ENCODE results near the gene CORO7. TPM values are rescaled to one million over a fixed set of nuclear protein-coding genes. Genes with fewer than 3 reads are reported as not detected.

CORO7 gene
- total RNA-seq, 2 donors from 2014 or later = 28.5 to 29.5 TPM

- intact Hi-C loops (cut with DNase I) = no loop called here
- no peak for DNase-seq (ENCODE audit: low spot score)
These were observed 97.9 kb downstream of the CORO7 start for GRCh38 chr16:4318451-4318910.

GRCh38 chr16:4317532-4318450 is 98.6 kb downstream of the CORO7 start:
- intact Hi-C loops (cut with DNase I) = no loop called here
- DNase-seq (ENCODE audit: low spot score) = no peak

- intact Hi-C loops (cut with DNase I) = no loop called here
- DNase-seq (ENCODE audit: low spot score) = peak; percentile 89
These were observed 99.4 kb downstream of the CORO7 start for GRCh38 chr16:4316864-4317531.

- intact Hi-C loops (cut with DNase I) = no loop called here
These were observed 100.1 kb downstream of the CORO7 start for GRCh38 chr16:4316108-4316863.

DNA sequence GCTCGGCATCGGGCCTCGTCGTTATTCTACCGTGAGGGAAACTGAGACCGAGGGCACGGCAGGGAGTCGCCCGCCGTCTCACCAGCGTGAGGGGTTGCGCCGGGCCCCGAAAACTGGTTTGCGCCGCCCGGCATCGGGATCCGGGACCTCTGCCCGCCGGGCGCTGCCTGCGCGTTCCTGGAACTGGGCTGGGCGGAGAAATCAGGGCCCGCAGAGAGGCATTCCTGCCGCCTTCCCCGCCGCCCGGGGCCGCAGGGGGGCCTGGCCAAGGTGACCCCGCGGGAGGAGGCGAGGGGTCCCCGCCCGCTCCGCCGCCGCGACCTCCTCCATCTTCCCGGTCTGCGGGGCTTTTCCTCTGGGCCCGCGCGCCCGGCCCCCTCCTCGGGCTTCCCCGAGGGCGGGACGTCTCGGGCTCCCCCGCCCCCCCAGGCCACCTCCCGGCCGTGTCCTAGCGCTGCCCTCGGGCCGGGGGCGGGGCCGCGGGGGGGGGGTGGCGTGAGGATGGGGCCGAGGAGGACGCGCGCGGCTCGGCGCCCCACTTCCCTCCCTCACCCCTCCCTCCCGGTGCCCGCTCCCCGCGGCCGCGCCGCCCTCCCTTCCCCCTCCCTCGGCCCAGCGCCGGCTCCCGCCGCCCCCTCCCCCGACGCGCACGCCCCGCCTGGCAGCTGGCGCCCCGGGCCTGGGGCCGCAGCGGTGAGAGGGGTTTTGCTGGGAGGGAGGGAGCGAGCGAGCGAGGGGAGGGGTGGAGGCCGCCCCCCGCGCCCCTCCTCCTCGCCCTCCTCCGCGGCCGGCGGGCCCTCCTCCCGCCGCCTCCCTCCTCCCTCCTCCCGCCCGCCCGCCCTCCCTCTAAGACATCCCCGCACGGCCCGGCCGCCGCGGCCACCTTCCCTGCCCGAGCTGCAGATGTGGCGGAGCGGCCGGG is 100.9 kb downstream of the CORO7 start, which contains the start of gene GLIS2:
GLIS2 (plus strand) TSS at position 882 of the 922 bp plus-strand sequence. CDS start 16,214 bp downstream, outside the sequence.
- peak; percentile 90 for DNase-seq (ENCODE audit: low spot score)
- intact Hi-C loops (cut with DNase I) = no loop called here

More at GRCh38 chr16:4316108-4316863, 100.1 kb downstream of the CORO7 start:
- DNase-seq (ENCODE audit: low spot score) = no peak

- intact Hi-C loops (cut with DNase I) = no loop called here
- DNase-seq (ENCODE audit: low spot score) = no peak
These were observed 101.7 kb downstream of the CORO7 start for GRCh38 chr16:4314532-4315185.

DNA sequence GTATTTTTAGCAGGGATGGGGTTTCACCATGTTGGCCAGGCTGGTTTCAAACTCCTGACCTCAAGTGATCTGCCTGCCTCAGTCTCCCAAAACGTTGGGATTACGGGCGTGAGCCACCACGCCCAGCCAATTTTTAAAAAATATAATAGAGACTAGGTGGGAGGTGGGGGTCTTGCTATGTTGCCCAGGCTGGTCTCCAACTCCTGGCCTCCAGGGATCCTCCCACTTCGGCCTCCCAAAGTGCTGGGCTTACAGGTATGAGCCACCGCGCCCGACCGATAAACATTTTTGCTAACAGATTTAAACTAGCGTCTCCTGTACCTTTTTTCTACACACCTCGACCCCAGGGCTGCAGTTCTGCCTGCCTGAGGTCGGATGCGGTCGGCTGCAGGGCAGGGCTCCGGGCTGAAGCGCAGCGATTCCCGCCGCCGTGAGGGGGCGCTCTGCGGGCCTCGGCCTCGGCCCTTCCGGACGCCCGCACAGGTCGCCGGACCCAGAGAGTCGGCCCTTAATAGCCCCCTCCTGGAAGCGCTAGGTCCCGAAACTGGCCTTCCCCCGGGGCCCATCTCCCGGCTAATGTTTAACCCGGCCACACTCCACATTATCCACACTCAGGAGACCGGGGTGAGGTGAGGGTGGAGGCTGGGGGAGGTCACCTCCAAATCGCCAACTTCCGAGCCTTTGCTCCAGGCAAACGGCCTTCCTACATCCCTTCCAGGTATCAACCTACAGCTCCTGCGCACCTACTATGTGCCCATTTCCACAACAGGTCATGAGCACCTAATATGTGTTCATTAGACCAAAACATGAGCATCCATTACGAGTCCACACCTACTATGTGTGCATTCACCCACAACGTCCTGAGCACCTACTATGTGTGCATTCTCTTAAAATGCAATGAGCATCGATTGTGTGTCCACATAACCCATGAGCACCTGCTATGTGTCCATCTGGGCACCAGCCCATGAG is 102.5 kb downstream of the CORO7 start:
- no peak for DNase-seq (ENCODE audit: low spot score)
- intact Hi-C loops (cut with DNase I) = no loop called here

DNA sequence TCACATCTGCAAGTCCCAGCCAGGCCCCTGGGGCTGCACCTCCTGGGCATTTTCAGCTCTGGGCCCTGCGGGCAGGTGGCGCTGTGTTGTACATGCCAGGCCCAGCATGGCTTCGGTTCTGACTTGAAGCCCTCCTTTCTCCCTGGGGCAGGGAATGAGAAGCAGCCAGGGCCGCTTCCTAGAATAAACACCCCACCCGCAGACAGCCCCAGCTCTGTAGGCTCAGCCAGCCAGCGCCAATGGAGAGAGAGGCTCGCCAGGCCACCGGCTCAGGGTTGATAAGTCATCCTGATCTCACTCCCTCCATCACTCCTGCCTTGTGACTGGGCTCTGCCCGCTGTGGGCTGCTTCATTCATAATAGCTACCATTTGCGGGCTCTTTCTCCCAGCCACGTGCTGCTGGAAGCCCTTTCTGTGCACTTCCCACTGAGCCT is 106.5 kb downstream of the CORO7 start:
- no peak for DNase-seq (ENCODE audit: low spot score)
- intact Hi-C loops (cut with DNase I) = loop anchor here in 1 of 2 donors (1.0 kb wide), 1 partner anchor 38 kb away; no protein-coding TSS in a partner anchor

DNA sequence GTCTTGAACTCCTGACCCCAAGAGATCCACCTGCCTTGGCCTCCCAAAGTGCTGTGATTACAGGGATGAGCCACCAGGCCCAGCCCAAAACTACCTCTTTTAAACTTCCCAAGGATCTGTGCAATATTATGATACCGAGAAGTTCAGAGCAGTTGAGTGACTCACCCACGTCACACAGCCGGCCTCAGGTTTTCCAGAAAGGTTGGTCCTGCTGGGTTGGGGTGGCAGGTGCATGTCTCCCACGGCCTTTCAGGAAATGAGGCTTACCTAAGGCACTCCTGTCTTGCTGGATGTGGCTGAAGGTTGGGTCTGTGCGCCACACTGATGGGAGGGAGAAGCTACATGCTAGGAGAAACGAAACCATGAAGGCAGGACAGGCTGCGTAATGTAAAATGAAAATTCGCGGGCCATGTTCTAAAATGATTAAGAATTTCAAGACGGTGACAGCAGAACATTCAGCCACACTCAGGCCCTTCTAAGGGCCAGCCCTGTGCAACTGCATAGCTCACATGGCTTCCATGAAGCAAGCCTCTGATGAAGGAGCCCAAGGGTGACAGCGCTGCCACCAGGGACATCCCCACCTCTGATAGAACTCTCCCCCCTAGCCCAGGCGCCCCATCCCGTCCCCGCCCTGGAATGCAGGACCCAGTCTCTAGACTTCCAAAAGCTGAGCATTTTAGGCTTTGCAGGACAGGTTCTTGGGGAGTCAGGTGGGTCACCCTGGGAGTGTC is 107.1 kb downstream of the CORO7 start:
- intact Hi-C loops (cut with DNase I) = no loop called here
- no peak for DNase-seq (ENCODE audit: low spot score)

DNA sequence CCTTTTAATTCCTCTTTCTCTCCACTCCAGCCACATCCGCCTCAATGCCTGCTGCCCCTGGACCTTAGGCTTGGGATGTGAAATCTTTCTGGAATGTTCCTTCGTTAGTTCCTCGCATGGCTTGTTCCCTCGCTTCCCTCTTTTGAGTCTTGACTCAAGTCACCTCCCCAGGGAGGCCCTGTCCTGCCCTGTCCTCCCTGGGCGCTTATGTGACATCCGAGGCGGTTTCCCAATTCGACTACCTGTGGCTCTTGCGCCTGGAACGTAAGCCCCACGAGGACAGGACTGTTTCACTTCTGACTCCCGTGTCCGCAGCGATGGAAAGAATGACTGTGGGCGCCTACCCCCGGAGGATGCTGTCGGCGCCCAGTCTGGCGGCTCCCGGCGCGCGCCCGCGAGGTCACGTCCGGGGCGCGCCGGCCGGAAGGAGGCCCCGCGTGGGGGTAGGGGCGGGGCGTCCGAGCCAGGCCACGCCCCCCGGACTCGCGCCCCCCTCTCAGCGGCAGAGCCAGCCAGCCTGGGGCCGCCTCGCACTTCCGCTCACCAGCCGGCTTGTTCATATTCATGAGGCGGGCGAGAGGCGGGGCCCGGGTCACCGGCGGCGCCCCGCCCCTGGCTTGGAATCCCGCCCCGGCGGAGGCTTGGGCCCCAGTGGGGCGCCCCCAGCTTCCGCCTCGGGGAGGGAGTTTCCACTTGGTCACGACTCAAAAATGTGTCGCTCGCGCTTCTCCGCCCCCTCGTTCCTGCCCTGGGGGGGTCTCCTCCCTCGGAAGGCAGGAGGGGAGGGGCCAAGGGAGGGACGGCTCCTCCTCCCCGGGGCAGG is 109.0 kb downstream of the CORO7 start:
- peak; percentile 98 for DNase-seq (ENCODE audit: low spot score)
- intact Hi-C loops (cut with DNase I) = no loop called here

- intact Hi-C loops (cut with DNase I) = no loop called here
- DNase-seq (ENCODE audit: low spot score) = no peak
These were observed 109.8 kb downstream of the CORO7 start for GRCh38 chr16:4306470-4307214.
